PC-9 (cell line): ENCODE data around the gene BACH2.

Experiments
- EZH2 ChIP-seq: fragments of 200-600 bp; sonication (generic); IDR thresholded peaks from 2 replicates; pipeline ENCODE4 v1.8.0; 2017; ENCODE audit warnings: antibody characterized with exemption, low read depth
- TF ChIP-seq, protein P1 (sequence below): fragments of 200-600 bp; sonication (generic); conservative IDR thresholded peaks from 2 replicates; pipeline ENCODE4 v1.6.1; 2017; ENCODE audit warnings: mixed run types, antibody characterized with exemption, mild to moderate bottlenecking, moderate library complexity

DNA sequence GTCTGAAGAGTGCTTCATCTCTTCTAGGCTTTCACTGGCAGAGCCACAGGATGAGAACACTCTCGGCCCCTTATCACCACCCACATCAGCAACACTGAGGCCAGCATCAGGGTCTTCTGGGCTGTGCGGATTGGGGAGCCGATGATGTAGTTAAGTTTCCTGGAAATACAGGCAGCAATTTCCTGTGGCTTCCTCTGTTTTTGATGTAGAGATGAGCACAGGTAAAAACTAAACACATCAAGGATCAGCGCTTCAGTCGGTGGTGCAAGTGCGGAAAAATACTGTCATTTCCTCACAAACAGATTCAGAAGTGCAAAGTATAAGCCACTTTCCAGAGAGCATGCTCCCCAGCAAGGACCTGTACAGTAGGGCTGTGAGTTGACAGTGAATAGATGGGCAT is 62.6 kb downstream of the BACH2 start:
- TF ChIP-seq, protein P1, sequence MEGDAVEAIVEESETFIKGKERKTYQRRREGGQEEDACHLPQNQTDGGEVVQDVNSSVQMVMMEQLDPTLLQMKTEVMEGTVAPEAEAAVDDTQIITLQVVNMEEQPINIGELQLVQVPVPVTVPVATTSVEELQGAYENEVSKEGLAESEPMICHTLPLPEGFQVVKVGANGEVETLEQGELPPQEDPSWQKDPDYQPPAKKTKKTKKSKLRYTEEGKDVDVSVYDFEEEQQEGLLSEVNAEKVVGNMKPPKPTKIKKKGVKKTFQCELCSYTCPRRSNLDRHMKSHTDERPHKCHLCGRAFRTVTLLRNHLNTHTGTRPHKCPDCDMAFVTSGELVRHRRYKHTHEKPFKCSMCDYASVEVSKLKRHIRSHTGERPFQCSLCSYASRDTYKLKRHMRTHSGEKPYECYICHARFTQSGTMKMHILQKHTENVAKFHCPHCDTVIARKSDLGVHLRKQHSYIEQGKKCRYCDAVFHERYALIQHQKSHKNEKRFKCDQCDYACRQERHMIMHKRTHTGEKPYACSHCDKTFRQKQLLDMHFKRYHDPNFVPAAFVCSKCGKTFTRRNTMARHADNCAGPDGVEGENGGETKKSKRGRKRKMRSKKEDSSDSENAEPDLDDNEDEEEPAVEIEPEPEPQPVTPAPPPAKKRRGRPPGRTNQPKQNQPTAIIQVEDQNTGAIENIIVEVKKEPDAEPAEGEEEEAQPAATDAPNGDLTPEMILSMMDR = no peak
- no peak for TF ChIP-seq EZH2
